OCI-M2 (cell line): Measurements from ENCODE around the gene PCDHA5.
"Not testable (repeated sequence)": the region's sequence is repeated elsewhere in the genome, so short reads cannot be mapped to it uniquely, and the experiment has no call there.

Experiments
- DNase-seq: peaks from one replicate; lab custom pipeline; 2025; ENCODE audit not compliant: unreplicated experiment; lab: John Stamatoyannopoulos, UW

The PCDHA5 gene

DNA sequence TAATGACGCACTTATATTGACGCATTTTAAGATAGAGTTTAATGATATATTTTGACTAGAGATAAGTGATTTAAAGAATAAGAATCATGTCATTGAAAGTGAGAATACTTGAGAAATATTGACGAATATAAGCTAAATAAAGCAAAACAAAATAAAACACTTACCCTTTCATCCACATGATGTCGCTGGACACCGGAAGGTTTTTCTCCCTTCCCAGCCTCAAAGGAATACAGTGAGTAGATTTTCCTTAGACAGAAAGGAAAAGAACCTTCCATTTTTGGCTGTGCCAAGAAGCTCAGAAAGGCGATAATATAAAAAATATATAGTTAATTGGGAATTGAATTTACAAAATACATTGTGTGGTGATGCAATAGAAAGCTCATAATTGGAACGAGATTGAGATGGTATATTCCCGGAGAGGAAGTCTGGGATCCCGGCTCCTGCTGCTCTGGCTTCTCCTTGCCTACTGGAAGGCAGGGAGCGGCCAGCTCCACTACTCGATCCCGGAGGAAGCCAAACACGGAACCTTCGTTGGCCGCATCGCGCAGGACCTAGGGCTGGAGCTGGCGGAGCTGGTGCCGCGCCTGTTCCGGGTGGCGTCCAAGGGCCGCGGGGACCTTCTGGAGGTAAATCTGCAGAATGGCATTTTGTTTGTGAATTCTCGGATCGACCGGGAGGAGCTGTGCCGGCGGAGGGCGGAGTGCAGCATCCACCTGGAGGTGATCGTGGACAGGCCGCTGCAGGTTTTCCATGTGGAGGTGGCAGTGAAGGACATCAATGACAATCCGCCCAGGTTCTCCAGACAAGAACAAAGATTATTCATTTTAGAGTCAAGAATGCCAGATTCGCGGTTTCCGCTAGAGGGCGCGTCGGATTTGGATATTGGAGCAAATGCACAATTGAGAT lies at the start of gene PCDHA5:
TSS of gene PCDHA5 (plus strand) at position 239 of the 906 bp plus-strand sequence.
- no peak for DNase-seq

- DNase-seq: no peak
Observed at GRCh38 chr5:140780512-140780911, 40.9 kb upstream of the PCDHA5 start.

DNA sequence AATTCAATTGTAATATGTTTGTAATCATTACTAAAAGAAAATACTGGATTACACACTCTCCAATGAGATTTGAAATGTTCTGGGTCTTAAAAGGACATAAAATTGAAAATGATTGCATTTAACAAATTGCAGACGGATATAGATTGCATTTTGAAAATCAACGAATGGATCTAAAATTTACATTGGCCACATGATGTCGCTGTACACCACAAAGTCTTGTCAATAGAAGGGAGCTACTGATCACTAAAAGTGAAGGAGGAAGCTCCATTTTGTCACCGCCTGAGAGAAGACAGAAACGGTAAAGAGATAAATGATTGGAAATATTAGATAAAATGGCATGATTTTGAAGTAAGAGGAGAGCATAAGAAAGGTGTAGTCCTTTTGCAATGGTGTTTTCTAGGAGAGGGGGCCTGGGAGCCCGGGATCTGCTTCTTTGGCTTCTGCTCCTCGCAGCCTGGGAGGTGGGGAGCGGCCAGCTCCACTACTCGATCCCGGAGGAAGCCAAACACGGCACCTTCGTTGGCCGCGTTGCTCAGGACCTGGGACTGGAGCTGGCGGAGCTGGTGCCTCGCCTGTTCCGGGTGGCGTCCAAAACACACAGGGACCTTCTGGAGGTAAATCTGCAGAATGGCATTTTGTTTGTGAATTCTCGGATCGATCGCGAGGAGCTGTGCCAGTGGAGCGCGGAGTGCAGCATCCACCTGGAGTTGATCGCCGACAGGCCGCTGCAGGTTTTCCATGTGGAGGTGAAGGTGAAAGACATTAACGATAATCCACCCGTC lies 35.3 kb upstream of the PCDHA5 start, which contains the start of gene PCDHA1:
TSS of gene PCDHA1 (plus strand) at position 236 of the 782 bp plus-strand sequence.
- DNase-seq: no peak

- not testable (repeated sequence) for DNase-seq
Observed at GRCh38 chr5:140787422-140787821, 34.0 kb upstream of the PCDHA5 start.

- not testable (repeated sequence) for DNase-seq
Observed at GRCh38 chr5:140787849-140788504, 33.4 kb upstream of the PCDHA5 start.

- DNase-seq: no peak
Observed at GRCh38 chr5:140791089-140791488, 30.3 kb upstream of the PCDHA5 start.

GRCh38 chr5:140794595-140795258 lies 26.7 kb upstream of the PCDHA5 start, which contains the start of gene PCDHA2:
TSS of gene PCDHA2 (plus strand) at chr5:140794852.
- DNase-seq: no peak

- no peak for DNase-seq
Observed at GRCh38 chr5:140795259-140795641, 26.2 kb upstream of the PCDHA5 start.

DNA sequence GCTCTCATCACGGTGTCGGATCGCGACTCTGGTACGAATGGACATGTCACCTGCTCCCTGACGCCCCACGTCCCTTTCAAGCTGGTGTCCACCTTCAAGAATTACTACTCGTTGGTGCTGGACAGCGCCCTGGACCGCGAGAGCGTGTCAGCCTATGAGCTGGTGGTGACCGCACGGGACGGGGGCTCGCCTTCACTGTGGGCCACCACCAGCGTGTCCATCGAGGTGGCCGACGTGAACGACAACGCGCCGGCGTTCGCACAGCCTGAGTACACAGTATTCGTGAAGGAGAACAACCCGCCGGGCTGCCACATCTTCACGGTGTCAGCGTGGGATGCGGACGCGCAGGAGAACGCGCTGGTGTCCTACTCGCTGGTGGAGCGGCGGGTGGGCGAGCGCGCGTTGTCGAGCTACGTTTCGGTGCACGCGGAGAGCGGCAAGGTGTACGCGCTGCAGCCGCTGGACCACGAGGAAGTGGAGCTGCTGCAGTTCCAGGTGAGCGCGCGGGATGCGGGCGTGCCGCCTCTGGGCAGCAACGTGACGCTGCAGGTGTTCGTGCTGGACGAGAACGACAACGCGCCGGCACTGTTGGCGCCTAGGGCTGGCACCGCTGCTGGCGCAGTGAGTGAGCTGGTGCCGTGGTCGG lies 25.2 kb upstream of the PCDHA5 start:
- not testable (repeated sequence) for DNase-seq

DNA sequence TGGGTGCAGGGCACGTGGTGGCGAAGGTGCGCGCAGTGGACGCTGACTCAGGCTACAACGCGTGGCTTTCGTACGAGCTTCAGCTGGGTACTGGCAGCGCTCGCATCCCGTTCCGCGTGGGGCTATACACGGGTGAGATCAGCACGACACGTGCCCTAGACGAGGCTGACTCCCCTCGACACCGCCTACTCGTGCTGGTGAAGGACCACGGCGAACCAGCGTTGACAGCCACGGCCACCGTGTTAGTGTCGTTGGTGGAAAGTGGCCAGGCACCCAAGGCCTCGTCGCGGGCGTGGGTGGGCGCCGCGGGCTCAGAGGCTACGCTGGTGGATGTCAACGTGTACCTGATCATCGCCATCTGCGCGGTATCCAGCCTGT lies 24.7 kb upstream of the PCDHA5 start:
- DNase-seq: no peak

GRCh38 chr5:140800816-140801493 lies 20.5 kb upstream of the PCDHA5 start, which contains the start of gene PCDHA3:
TSS of gene PCDHA3 (plus strand) at chr5:140801057.
- DNase-seq: no peak

- no peak for DNase-seq
Observed at GRCh38 chr5:140801494-140801841, 19.9 kb upstream of the PCDHA5 start.

DNA sequence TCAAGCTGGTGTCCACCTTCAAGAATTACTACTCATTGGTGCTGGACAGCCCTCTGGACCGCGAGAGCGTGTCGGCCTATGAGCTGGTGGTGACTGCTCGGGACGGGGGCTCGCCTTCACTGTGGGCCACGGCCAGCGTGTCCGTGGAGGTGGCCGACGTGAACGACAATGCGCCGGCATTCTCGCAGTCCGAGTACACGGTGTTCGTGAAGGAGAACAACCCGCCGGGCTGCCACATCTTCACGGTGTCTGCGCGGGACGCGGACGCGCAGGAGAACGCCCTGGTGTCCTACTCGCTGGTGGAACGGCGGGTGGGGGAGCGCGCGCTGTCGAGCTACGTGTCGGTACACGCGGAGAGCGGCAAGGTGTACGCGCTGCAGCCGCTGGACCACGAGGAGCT lies 19.0 kb upstream of the PCDHA5 start:
- DNase-seq: not testable (repeated sequence)

DNA sequence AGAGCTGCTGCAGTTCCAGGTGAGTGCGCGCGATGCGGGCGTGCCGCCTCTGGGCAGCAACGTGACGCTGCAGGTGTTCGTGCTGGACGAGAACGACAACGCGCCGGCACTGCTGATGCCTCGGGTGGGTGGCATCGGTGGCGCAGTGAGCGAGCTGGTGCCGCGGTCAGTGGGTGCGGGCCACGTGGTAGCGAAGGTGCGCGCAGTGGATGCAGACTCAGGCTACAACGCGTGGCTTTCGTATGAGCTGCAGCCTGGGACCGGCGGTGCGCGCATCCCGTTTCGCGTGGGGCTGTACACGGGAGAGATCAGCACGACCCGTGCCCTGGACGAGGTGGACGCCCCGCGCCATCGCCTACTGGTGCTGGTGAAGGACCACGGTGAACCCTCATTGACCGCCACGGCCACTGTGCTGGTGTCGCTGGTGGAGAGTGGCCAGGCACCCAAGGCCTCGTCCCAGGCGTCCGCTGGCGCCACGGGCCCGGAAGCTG lies 18.6 kb upstream of the PCDHA5 start:
- DNase-seq: no peak

DNA sequence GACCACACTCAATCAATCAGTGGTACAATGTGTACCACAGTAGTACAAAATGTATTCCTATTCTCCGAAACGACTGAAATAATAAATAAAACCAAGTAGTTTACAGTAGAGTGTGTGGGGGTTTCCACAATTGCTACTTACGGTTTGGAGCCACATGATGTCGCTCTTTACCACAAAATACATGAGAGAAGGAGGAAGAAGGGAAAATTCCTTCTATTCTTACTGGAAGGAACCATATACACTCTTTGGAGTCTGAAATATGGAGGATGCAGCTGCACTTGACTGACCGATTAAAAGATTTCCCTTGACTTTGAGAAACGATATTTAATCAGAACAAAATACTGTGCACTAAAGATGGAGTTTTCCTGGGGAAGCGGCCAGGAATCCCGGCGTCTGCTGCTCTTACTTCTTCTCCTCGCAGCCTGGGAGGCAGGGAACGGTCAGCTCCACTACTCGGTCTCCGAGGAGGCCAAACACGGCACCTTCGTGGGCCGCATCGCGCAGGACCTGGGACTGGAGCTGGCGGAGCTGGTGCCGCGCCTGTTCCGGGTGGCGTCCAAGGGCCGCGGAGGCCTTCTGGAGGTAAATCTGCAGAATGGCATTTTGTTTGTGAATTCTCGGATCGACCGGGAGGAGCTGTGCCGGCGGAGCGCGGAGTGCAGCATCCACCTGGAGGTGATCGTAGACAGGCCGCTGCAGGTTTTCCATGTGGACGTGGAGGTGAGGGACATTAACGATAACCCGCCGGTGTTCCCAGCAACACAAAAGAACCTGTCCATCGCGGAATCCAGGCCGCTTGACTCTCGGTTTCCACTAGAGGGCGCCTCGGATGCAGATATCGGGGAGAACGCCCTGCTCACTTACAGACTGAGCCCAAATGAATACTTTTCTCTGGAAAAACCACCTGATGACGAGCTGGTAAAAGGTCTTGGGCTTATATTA lies 14.3 kb upstream of the PCDHA5 start, which contains the start of gene PCDHA4:
TSS of gene PCDHA4 (plus strand) at position 235 of the 942 bp plus-strand sequence.
- DNase-seq: no peak

GRCh38 chr5:140808241-140808888 lies 13.0 kb upstream of the PCDHA5 start:
- DNase-seq: not testable (repeated sequence)

DNA sequence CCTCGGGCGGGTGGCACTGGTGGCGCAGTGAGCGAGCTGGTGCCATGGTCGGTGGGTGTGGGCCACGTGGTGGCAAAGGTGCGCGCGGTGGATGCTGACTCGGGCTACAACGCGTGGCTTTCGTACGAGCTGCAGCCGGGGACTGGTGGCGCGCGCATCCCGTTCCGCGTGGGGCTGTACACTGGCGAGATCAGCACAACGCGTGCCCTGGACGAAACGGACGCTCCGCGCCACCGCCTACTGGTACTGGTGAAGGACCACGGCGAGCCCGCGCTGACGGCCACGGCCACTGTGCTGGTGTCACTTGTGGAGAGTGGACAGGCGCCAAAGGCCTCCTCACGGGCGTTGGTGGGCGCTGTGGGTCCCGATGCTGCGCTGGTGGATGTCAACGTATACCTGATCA lies 12.5 kb upstream of the PCDHA5 start:
- DNase-seq: no peak

GRCh38 chr5:140822281-140822629 lies 842 bp downstream of the PCDHA5 start:
- no peak for DNase-seq
